GM18861 (cell line): Measurements from ENCODE around the gene TPST2.

Experiments used
- ATAC-seq: cut with Tn5 transposase; IDR thresholded peaks from one replicate; pipeline ENCODE4 v1.9.1; 2021; ENCODE audit not compliant: unreplicated experiment

TPST2 gene

GRCh38 chr22:26479043-26479791 lies 110.7 kb downstream of the TPST2 start:
- ATAC-seq = no peak

- no peak for ATAC-seq
These were observed 112.6 kb downstream of the TPST2 start for GRCh38 chr22:26477341-26477731.

GRCh38 chr22:26476705-26477340 lies 113.1 kb downstream of the TPST2 start:
- ATAC-seq = no peak

GRCh38 chr22:26474682-26475081 lies 115.2 kb downstream of the TPST2 start:
- ATAC-seq = no peak
